22Rv1 (cell line): ENCODE data around the gene CATSPER4.

Experiments used
- H3K27ac ChIP-seq: fragments of 450-650 bp; 2 replicates; pipeline ENCODE4 v1.5.1; 2017
- ZFX ChIP-seq: fragments of 450-650 bp; IDR thresholded peaks from 2 replicates; pipeline ENCODE4 v1.6.1; 2017; ENCODE audit warnings: antibody characterized with exemption, borderline replicate concordance
- TF ChIP-seq, protein P1 (sequence below): fragments of 450-650 bp; IDR thresholded peaks from 2 replicates; pipeline ENCODE4 v1.5.1; 2017; ENCODE audit warnings: mild to moderate bottlenecking

CATSPER4 gene

DNA sequence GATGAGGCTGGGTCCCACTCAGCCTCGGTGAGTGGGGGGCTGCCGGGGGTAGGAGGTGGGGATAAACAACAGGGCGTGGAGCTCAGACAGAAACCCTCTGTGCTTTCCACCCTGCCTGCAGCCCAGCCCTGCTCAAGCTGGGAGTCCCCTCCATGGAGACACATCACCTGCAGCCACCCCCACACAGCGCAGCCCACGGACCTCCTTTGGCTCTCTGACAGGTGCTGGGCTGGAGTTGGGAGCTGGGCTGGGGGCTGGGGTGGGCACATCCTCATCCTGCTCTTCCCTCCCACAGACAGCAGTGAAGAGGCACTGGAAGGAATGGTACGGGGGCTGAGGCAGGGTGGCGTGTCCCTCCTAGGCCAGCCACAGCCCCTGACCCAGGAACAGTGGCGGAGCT lies 1.9 kb upstream of the CATSPER4 start:
- no peak overlapping the region for H3K27ac ChIP-seq
- TF ChIP-seq, protein P1, sequence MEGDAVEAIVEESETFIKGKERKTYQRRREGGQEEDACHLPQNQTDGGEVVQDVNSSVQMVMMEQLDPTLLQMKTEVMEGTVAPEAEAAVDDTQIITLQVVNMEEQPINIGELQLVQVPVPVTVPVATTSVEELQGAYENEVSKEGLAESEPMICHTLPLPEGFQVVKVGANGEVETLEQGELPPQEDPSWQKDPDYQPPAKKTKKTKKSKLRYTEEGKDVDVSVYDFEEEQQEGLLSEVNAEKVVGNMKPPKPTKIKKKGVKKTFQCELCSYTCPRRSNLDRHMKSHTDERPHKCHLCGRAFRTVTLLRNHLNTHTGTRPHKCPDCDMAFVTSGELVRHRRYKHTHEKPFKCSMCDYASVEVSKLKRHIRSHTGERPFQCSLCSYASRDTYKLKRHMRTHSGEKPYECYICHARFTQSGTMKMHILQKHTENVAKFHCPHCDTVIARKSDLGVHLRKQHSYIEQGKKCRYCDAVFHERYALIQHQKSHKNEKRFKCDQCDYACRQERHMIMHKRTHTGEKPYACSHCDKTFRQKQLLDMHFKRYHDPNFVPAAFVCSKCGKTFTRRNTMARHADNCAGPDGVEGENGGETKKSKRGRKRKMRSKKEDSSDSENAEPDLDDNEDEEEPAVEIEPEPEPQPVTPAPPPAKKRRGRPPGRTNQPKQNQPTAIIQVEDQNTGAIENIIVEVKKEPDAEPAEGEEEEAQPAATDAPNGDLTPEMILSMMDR = no peak
- TF ChIP-seq ZFX = no peak

DNA sequence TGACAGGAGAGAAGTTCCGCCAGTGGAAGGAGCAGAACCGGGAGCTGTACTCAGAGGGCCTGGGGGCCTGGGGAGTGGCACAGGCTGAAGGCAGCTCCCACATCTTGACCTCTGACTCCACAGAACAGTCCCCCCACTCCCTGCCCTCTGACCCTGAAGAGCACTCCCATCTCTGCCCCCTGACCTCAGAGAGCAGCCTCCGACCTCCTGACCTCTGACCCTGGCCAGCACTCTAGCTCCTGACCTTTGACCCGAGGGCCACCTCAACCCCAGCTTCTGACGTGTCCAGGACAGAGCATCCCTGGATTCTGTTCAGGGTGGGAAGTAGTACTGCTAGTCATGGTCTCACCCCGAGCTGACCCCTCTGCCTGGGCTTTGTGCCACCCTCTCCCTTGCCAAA lies 1.1 kb upstream of the CATSPER4 start:
- TF ChIP-seq ZFX = no peak
- TF ChIP-seq, protein P1 = no peak
- H3K27ac ChIP-seq = no peak overlapping the region

DNA sequence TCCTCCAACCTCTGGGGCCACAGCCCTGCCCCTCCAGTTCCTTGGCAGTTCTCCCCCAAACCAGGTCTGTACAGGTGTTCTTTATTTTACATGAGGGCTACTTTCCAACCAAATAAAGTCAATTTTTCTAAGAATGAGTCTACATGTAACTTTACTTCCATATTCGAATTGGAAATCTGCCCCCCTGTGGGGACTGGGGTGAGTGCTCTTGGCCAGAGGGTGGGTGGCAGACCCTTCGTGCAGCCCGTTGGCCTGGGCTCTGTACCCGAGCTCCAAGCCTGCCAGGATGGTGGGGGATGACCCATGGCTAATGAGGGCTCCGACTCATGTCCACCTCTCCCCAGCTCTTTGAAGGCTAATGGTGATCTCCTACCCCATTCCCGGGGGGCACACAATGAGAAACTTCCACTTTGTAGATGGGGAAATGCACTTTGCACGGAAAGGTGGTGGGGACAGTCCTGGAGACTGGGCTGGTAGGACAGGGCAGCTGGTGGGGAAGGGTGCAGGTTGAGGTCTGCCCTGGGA lies 589 bp upstream of the CATSPER4 start:
- H3K27ac ChIP-seq = no peak overlapping the region
- TF ChIP-seq, protein P1 = no peak
- no peak for TF ChIP-seq ZFX

DNA sequence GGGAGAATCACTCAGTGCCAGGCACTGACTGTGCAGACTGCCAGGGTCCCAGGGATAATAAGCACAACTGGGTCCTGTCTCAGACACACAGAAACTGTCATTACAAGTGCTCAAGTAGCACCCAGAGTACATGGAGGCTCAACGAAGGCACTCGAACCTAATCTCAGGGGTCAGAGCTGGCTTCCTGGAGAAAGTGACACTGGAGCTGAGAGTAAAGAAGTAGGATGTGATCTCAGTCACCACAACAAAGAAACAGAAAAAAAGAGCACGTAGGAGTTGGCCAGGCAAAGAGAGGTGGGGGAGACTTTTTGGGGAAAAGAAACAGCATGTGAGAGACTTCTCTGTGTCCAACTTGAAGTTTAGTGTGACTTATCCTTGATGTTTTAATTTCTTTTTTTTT lies 1.3 kb downstream of the CATSPER4 start:
- TF ChIP-seq, protein P1 = no peak
- no peak for TF ChIP-seq ZFX
- H3K27ac ChIP-seq = no peak overlapping the region

DNA sequence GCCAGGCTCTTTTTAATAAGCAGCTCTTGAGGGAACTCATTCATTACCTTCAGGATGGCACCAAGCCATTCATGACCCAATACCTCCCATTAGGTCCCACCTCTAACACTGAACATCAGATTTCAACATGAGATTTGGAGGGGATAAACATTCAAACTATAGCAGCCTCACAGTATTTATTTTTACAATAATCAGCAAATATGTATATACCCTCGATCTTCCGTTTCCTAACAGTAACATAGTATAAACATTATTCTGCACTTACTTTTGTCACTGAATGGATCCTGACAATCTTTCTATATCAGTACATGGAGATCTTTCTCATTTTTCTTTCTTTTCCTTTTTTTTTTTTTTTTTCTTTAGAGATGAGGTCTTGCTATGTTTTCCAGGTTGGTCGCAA lies 5.4 kb downstream of the CATSPER4 start:
- TF ChIP-seq ZFX = no peak
- TF ChIP-seq, protein P1 = no peak
- no peak overlapping the region for H3K27ac ChIP-seq

DNA sequence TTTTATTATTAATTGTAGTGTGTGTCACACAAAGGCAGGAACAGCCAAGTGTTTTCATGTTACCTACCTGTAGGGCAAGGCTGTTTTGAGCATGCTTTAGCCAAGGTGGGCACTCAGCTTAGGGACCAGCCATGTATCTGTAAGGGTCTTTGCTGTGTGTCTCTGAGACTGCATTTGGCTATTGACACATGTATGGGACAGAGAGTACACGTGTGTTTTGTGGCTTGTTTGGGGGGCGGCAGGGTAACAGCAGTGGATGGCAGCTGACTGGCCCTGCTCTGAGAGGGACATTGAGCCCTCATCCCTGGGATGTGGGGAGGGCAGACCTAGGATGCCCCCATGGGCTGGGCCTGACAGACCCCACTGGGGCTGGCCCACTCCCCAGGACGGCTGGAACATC lies 6.9 kb downstream of the CATSPER4 start:
- H3K27ac ChIP-seq = no peak overlapping the region
- TF ChIP-seq ZFX = no peak
- TF ChIP-seq, protein P1 = no peak

DNA sequence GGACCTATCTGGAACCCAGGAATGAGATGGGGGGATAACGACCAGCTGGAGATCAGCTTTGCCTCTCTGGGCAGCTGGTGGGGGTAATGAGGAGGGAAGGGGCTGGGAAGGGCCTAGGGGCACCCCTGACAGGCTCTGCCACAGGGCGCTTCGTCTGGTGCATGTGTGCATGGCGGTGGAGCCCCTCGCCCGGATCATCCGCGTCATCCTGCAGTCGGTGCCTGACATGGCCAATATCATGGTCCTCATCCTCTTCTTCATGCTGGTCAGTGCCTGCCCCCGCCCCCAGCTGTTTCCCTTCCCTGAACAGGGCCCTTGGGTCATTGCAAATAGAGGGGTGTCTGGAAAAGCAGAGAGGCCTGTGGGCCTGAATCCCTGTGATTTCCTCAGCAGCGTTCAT lies 7.4 kb downstream of the CATSPER4 start:
- TF ChIP-seq ZFX = no peak
- TF ChIP-seq, protein P1 = no peak
- H3K27ac ChIP-seq = no peak overlapping the region
